HG02885 (cell line): ENCODE results near the gene PRDX5.
A peak's percentile ranks its signal among the peaks of the same experiment; 100 is the strongest.
"Not testable (repeated sequence)": the region's sequence is repeated elsewhere in the genome, so short reads cannot be mapped to it uniquely, and the experiment has no call there.

Experiments
- ATAC-seq: cut with Tn5 transposase; IDR thresholded peaks from one replicate; pipeline ENCODE4 v1.9.1; 2021; ENCODE audit warnings: mild to moderate bottlenecking; ENCODE audit not compliant: unreplicated experiment, poor library complexity

PRDX5 gene

DNA sequence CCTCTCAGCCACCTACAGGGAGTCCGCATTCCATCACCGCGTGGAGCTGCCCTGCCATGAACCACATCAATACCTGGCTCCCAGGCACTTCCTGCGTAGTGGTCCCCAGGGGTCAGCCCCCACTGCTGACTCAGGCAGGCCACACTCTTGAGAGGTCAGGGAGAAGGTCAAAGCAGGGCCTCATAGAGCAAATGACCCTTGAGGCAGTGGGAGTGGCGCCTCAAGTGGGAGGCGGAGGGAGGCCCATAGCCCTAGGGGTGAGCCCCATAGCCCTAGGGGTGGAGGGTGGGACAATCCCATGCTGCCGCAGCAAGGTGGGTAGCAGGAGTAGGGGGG is 5.0 kb downstream of the PRDX5 start:
- ATAC-seq: no peak

GRCh38 chr11:64323373-64323772 is 5.5 kb downstream of the PRDX5 start:
- ATAC-seq: no peak

DNA sequence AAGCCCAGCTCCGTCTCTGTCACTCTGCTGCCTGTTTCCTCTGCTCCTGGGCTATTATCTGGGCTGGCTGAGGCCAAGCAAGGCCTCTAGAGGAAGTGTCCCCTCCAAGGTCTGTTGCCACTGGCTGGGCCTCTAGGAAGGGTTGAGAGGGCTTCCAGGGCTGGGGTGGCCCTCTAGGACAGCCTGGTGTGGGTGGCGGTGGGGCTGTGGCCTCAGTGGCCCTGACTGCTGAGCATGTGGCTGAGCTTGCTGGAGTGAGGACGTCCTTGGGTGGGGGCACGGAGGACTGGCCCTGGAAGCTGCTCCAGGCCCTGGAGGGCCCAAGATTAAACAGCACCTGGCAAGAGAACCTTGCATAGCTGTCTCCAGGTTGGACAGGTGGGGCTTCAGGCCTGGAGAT is 6.1 kb downstream of the PRDX5 start:
- ATAC-seq: not testable (repeated sequence)

- no peak for ATAC-seq
Measured at GRCh38 chr11:64324692-64325469, 7.0 kb downstream of the PRDX5 start.

DNA sequence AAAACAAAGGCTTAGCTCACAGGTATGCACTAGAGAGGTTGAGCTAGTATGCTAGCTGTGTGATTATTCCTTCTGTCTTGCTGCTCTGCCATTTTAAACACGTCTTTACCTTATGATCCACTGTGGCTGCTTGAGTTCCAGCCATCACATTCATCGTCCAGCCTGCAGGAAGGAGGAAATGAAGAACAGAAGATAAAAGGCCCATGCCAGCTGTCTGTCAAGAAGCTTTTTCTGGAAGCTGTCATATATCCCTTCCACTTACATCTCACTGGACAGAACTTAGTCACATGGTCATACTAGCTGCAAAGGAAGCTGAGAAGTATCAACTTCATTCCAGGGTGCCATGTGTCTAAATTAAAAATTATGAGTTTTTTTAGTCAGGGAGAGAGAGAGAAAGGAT is 9.5 kb downstream of the PRDX5 start:
- no peak for ATAC-seq

DNA sequence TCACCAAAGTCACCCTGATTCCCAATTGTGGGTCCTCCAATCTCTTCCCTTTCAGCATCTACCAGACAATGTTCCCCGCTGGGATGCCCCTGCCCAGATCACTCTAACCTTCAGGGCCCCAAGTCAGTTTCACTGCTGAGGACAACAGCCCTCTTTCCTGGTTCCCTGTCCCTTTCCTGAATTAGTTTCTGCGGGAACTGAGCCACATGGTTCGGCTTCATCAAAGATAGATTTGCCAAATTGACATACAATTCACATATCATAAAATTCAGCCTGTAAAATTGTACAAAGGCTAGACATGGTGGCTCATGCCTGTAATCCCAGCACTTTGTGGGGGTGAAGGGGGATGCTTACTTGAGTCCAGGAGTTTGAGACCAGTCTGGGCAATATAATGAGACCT is 10.1 kb downstream of the PRDX5 start:
- ATAC-seq: no peak

- ATAC-seq: no peak
Measured at GRCh38 chr11:64330888-64331287, 13.0 kb downstream of the PRDX5 start.

DNA sequence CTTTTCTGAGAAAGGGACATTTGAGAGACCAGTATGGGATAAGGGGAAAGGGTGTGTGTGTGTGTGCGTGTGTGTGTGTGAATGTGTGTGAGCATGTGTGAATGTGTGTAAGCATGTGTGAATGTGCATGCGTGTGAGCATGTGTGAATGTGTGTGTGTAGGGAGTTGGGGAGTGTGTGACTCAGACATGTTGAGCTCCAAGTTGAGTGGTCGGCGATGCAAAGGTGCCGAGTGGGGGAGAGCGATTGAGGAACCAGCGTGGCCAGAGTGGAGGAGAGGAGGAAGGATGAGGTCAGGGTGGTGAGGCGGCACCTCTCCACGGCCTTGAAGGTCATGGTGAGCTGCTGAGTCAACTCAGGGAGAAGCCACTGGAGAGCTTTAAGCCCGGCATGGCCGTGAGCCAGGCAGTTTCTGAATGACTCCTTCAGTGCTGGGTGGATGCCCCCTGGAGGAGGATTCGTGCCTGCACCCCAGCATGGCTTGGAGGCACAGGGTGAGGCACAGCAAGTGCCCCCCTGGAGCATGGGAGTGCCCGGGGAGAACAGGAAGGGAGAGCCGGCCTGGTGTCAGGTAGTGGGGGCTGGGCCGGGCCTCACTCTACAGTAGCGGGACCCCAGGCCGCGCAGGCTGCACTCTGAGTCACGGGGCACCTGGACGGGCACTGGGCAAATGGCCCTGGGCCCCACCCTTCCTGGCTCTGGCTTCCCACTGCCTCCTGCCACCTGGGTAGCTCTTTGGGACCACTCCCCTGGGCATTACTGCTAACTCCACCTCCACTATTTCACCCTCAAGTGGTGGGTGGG is 13.8 kb downstream of the PRDX5 start:
- peak; percentile 52 for ATAC-seq

DNA sequence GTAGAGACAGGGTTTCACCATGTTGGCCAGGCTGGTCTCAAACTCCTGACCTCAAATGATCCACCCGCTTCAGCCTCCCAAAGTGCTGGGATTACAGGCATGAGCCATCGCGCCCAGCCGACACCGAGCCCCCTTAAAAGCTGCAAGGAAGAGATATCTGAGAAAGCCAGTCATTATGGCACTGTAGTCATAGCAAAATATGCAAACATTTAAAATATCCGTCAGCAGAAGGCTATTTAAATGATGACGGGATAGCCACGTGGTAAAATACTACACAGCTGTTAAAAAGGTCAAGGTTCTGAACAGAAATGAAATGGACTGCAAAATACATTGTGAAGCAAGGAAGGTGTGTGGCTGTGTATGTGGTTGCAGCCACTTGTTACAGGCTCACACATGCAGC is 15.6 kb downstream of the PRDX5 start:
- ATAC-seq: no peak

DNA sequence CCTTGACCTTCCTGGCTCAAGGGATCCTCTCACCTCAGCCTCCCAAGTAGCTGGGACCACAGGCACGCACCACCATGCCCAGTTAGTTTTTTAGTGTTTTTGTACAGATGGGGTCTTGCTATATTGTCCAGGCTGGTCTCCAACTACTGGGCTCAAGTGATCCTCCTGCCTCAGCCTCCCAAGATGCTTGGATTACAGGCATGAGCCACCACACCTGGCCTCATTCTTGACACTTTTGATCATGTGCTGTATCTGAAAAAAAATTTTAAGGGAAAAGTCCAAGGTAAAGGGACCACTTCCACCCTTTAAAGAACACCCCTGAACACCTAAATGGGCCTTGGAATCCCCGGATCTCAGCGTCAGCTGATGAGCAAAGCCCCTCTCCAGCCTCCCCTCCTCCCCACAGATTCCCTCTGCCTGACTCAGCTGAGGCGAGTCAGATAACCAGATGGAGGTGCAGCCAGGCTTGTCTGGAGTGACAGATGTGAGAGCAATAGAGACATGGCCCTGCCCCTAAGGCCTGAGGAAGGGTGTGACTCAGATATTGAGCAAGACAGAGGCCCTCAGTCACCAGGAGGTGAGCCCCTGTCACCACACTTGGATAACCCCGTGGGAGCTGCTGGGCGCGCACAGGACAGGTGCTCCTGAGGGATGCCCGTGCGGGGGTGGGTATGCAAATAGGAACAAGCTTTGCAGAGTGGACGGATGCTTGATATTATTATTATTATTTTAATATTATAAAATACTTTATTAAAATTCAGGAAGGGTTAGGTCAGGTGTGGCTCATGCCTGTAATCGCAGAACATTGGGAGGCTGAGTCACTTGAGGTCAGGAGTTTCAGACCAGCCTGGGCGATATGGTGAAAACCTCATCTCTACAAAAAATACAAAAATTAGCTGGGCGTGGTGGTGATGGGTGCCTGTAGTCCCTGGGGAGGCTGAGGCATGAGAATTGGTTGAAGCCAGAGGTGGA is 17.1 kb downstream of the PRDX5 start:
- peak; percentile 79 for ATAC-seq

GRCh38 chr11:64337538-64338249 is 19.8 kb downstream of the PRDX5 start:
- ATAC-seq: no peak

DNA sequence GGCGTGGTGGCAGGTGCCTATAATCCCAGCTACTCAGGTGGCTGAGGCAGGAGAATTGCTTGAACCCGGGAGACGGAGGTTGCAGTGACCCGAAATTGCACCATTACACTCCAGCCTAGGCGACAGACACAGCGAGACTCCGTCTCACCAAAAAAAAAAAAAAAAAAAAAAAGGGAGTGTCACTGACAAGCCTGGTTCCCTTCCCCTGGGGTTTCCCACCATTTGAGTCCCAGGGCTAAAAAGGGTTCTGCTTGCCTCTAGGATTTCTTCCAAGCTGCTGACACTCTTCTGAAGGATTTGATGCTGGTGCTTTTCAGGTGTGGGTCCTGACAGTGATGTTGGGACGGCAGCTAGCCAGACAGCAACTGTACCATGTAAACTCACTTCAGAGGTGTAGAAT is 20.8 kb downstream of the PRDX5 start:
- no peak for ATAC-seq

- no peak for ATAC-seq
Measured at GRCh38 chr11:64339286-64339685, 21.4 kb downstream of the PRDX5 start.

- peak; percentile 60 for ATAC-seq
Measured at GRCh38 chr11:64339754-64340408, 22.0 kb downstream of the PRDX5 start, which contains the start of gene CCDC88B. Gene CCDC88B, plus strand, starts transcription at chr11:64340204. Its CDS starts 63 bp downstream, at chr11:64340267.

DNA sequence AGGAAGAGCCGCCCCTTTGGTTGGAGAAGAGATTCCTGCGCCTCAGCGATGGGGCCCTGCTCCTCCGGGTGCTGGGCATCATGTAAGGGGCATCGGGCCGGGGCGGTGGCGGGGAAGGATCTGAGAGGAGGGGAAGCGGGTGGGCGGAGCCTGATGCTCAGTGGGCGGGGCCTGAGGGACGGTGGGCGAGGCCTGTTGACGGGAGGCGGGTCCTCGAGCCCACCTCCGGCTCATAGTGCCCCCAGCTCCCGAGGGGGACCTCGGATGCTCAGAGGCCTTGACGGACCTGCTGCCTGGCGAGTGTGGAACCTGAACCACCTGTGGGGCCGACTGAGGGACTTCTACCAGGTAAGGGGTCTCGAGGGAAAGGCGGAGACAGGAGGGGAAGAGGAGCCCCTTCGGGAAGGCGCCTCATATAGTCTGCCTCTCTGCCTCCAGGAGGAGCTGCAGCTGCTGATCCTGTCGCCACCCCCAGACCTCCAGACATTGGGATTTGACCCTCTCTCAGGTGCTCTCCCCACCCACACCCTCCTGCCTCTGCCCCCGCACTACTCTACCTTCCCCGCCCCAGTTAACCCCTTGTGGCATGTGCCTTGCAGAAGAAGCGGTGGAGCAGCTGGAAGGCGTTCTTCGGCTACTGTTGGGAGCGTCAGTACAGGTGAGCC is 22.9 kb downstream of the PRDX5 start:
- ATAC-seq: peak; percentile 43

DNA sequence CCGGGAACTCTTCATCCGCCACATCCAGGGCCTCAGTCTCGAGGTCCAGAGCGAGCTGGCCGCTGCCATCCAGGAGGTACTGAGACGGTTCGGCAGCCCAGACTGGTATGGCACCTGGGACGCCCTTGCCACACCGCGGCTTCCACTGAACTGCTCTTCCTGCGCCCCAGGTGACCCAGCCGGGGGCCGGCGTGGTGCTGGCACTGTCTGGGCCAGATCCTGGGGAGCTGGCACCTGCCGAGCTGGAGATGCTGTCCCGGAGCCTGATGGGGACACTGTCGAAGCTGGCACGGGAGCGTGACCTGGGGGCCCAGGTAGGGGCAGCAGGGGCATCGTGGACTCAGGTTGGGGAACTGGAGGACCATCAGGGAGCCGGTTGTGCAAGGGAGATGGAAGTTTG is 23.5 kb downstream of the PRDX5 start:
- no peak for ATAC-seq

DNA sequence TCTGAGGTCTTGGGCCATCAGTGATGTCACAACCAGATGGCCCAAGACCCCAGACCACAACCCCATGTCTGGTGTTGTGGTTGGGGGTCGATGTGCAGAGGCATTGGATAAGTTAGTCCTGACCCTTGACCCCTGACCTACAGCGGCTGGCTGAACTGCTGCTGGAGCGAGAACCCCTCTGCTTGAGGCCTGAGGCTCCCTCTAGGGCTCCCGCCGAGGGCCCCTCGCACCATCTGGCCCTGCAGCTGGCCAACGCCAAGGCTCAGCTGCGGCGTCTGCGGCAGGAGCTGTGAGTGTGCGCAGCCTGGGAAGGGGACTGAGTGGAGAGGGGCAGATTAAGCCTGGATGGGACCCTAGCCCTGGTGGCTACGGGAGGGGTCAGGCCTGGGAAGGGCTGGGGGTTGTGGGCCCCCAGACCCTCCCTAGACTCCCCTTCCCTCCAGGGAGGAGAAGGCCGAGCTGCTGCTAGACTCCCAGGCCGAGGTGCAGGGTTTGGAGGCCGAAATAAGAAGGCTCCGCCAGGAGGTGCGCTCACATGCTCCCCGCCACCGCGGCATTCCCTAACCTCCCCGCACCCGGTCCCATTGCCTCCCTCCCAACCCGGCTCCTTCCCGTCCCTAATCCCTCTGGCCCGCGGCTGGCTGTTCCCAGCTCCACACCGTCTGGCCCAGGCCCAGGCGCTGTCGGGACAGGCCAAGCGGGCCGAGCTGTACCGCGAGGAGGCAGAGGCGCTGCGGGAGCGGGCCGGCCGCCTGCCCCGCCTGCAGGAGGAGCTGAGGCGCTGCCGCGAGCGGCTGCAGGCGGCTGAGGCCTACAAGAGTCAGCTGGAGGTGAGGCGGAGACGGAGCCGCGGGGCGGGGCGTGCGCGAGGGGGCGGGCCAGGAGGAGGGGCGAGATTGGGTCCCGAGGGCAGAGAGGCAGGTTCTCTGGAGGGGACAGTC is 24.2 kb downstream of the PRDX5 start:
- ATAC-seq: peak; percentile 65
